Spleen (tissue), 7 donors: ENCODE results near the gene LYPD1.

Experiments
- POLR2A ChIP-seq, 3 donors: fragments of 450-650 bp; IDR thresholded peaks; one replicate each; pipeline ENCODE4 v1.5.1; 2017; ENCODE audit warnings: antibody characterized with exemption in 3 of 3, mild to moderate bottlenecking in 1 of 3
- POLR2AphosphoS5 ChIP-seq, 3 donors: sonication (generic); formaldehyde crosslinking; IDR thresholded peaks; one replicate each; pipeline ENCODE4 v1.5.1; 2017; ENCODE audit warnings: antibody characterized with exemption in 3 of 3
- TF ChIP-seq, protein P1 (sequence below), 11 experiments: fragments of 200-600 bp in 7 of 11; fragments of 450-650 bp in 4 of 11; sonication (generic) in 4 of 11; IDR thresholded peaks in 8 of 11; conservative IDR thresholded peaks in 3 of 11; 1 replicate in 7 of 11; 2 replicates in 4 of 11; pipeline versions ENCODE4 v1.4.0 to v1.8.0; 2016 to 2021; ENCODE audit warnings: antibody characterized with exemption in 11 of 11, inconsistent platforms in 4 of 11, mild to moderate bottlenecking in 1 of 11
- donor health status: DM: no; HTN: no; CAD: no; lungs with moderate emphysema.
- donor health status: DM: no; HTN: no; CAD: no.
- donor health status: DM: no; HTN: no; CAD: no.

DNA sequence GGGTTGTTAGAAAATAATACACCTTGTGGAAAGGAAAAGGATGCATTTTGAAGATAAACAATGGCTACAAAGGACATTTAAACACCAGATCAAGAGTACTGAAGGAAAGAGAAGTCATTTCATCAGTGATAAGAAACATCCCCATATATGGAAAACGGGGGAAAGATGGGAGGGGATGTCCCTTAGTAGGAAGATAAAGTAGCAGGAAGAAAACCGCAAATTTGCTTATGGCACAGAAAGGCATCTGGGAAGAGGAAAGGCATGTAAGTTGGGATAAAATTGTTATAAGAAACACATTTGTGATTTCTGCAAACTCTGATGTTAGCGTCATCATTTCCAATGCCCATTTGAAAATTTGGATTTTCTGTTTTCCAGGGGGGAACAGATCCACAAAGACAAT lies 10.5 kb upstream of the LYPD1 start:
- TF ChIP-seq POLR2A (IDR thresholded peaks at IDR 0.05): no peak
- TF ChIP-seq POLR2AphosphoS5 (IDR thresholded peaks at IDR 0.05): no peak
- TF ChIP-seq, protein P1, sequence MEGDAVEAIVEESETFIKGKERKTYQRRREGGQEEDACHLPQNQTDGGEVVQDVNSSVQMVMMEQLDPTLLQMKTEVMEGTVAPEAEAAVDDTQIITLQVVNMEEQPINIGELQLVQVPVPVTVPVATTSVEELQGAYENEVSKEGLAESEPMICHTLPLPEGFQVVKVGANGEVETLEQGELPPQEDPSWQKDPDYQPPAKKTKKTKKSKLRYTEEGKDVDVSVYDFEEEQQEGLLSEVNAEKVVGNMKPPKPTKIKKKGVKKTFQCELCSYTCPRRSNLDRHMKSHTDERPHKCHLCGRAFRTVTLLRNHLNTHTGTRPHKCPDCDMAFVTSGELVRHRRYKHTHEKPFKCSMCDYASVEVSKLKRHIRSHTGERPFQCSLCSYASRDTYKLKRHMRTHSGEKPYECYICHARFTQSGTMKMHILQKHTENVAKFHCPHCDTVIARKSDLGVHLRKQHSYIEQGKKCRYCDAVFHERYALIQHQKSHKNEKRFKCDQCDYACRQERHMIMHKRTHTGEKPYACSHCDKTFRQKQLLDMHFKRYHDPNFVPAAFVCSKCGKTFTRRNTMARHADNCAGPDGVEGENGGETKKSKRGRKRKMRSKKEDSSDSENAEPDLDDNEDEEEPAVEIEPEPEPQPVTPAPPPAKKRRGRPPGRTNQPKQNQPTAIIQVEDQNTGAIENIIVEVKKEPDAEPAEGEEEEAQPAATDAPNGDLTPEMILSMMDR (IDR thresholded peaks at IDR 0.05 in 8 of 11, conservative IDR thresholded peaks at IDR 0.05 in 3 of 11): no peak
